K562 (cell line): ENCODE data around the gene TMEM187. TPM values are rescaled to one million over a fixed set of nuclear protein-coding genes. Genes with fewer than 3 reads are reported as not detected.

Experiments
- PCBP2 ChIP-seq: fragments of 200-400 bp; formaldehyde crosslinking; IDR thresholded peaks from 2 replicates; pipeline ENCODE4 v1.6.1; 2018; ENCODE audit warnings: low read length, low read depth, mild to moderate bottlenecking, moderate library complexity; ENCODE audit not compliant: poor library complexity, severe bottlenecking
- RBFOX2 ChIP-seq: fragments of 200-400 bp; formaldehyde crosslinking; IDR thresholded peaks from 2 replicates; pipeline ENCODE4 v1.6.1; 2017; ENCODE audit warnings: low read depth, mild to moderate bottlenecking, low read length, moderate library complexity
- SUPT5H ChIP-seq: fragments of 450-650 bp; IDR thresholded peaks from 2 replicates; pipeline ENCODE4 v1.6.1; 2016
- ZBTB40 ChIP-seq, 2 experiments: fragments of 450-650 bp in 1 of 2; sonication (generic) in 1 of 2; formaldehyde crosslinking in 1 of 2; IDR thresholded peaks; 2 replicates each; pipeline versions ENCODE4 v1.7.1 to v1.9.0; 2016 to 2022; ENCODE audit warnings: inconsistent platforms in 1 of 2, mild to moderate bottlenecking in 1 of 2, missing genetic modification reagents in 1 of 2
- ZKSCAN8 ChIP-seq: fragments of 200-800 bp; sonication (Bioruptor generic); IDR thresholded peaks from 2 replicates; pipeline ENCODE4 v1.6.1; 2016; ENCODE audit warnings: missing genetic modification characterization, missing compliant biosample characterization
- ZNF592 ChIP-seq: fragments of 450-650 bp; IDR thresholded peaks from 2 replicates; pipeline ENCODE4 v1.6.1; 2017; ENCODE audit warnings: antibody characterized with exemption, mild to moderate bottlenecking
- polyA plus RNA-seq, 8 experiments: library from polyadenylated mRNA; depleted of rRNA in 4 of 8; stranded (reverse) in 5 of 8; unstranded in 3 of 8; fragments of >200 nt; fragmentation: Nextera tagmentation in 2 of 8; fragmentation: Illumina TruSeq in 1 of 8; extraction: Ambion mirVana in 2 of 8; extraction: Trizol in 1 of 8; gene quantifications; 2 replicates each; pipeline versions ENCODE4 v1.2.1 to v1.2.3, GENCODE V29; 2011 to 2014; ENCODE audit warnings: inconsistent platforms in 1 of 8, missing spikeins in 1 of 8
- total RNA-seq, 7 experiments: library from RNA; depleted of rRNA in 6 of 7; stranded (reverse); fragments of >200 nt in 6 of 7; fragmentation: Illumina TruSeq in 2 of 7; extraction: Trizol in 2 of 7; gene quantifications; 2 replicates each; pipeline versions ENCODE4 v1.2.1 to v1.2.3, GENCODE V29; 2011 to 2021; ENCODE audit warnings: low replicate concordance in 1 of 7
- TF ChIP-seq, protein P1 (sequence below), 3 experiments: fragments of 200-800 bp in 1 of 3; fragments of 250-450 bp in 1 of 3; fragments of 450-650 bp in 1 of 3; sonication (Bioruptor Pico) in 1 of 3; sonication (Bioruptor generic) in 1 of 3; formaldehyde crosslinking in 1 of 3; IDR thresholded peaks; 2 replicates each; pipeline versions ENCODE4 v1.6.1 to v1.8.0; 2016 to 2022; ENCODE audit warnings: mild to moderate bottlenecking in 2 of 3, missing genetic modification characterization in 2 of 3, missing compliant biosample characterization in 1 of 3, moderate library complexity in 1 of 3

TMEM187 gene
- total and polyA plus RNA-seq, 9 of the 15 experiments (the other 6 are each of a cell fraction or from before 2014, with no cell fraction given): 0.13 to 6.4 (median 1.6) TPM

- TF ChIP-seq, protein P1, sequence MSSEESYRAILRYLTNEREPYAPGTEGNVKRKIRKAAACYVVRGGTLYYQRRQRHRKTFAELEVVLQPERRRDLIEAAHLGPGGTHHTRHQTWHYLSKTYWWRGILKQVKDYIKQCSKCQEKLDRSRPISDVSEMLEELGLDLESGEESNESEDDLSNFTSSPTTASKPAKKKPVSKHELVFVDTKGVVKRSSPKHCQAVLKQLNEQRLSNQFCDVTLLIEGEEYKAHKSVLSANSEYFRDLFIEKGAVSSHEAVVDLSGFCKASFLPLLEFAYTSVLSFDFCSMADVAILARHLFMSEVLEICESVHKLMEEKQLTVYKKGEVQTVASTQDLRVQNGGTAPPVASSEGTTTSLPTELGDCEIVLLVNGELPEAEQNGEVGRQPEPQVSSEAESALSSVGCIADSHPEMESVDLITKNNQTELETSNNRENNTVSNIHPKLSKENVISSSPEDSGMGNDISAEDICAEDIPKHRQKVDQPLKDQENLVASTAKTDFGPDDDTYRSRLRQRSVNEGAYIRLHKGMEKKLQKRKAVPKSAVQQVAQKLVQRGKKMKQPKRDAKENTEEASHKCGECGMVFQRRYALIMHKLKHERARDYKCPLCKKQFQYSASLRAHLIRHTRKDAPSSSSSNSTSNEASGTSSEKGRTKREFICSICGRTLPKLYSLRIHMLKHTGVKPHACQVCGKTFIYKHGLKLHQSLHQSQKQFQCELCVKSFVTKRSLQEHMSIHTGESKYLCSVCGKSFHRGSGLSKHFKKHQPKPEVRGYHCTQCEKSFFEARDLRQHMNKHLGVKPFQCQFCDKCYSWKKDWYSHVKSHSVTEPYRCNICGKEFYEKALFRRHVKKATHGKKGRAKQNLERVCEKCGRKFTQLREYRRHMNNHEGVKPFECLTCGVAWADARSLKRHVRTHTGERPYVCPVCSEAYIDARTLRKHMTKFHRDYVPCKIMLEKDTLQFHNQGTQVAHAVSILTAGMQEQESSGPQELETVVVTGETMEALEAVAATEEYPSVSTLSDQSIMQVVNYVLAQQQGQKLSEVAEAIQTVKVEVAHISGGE (CRISPR knock-in tag; IDR thresholded peaks at IDR 0.05): peak in 1 of 3 experiments; percentile 62; a peak in 2 of 6 replicates
- TF ChIP-seq ZKSCAN8 (CRISPR knock-in tag): 0 out of 2 replicates have a peak, but pooled peaks have one; percentile 52
- TF ChIP-seq ZBTB40 (IDR thresholded peaks at IDR 0.05): peak; percentile 75
- TF ChIP-seq ZBTB40 (CRISPR knock-in tag; IDR thresholded peaks at IDR 0.05): no peak
- peak; percentile 28 for TF ChIP-seq RBFOX2
- TF ChIP-seq PCBP2: no peak
- TF ChIP-seq SUPT5H: 0 out of 2 replicates have a peak, but pooled peaks have one; percentile 32
- 0 out of 2 replicates have a peak, but pooled peaks have one; percentile 58 for TF ChIP-seq ZNF592
Observed at GRCh38 chrX:153926858-153927671, 45.5 kb upstream of the TMEM187 start (continued).
